ENCODE measurements around the gene OR7C1.
"Not testable (repeated sequence)": the region's sequence is repeated elsewhere in the genome, so short reads cannot be mapped to it uniquely, and the experiment has no call there.

OR7C1 gene

GRCh38 chr19:14768001-14768400 is 67.0 kb downstream of the OR7C1 start:
- DNase-seq (ENCODE audit: low read depth in 1 of 2, low spot score in 1 of 2) = no peak

DNA sequence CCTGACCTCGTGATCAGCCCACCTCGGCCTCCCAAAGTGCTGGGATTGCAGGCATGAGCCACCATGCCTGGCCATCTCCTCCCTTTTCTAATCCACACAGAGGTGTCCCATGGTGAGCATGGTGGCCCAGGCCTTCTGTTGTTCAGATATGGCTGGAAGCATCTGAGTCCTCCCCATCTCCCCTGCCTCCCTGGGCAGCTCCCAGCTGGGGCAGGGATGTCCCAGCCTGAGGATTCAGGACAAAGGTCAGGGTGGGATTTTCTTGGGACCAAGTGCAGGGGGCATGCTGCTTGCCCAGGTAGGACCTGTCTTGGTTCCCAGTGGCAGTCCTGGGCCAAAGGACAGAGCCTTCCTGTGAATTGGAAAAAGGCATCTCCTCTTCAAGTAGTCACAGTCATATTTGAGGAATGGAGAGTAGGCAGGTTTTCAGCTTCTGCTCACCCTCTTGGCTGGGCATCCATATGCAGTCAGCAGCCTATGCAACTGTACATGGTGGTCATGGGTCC is 67.5 kb downstream of the OR7C1 start:
- DNase-seq (ENCODE audit: low read depth in 1 of 2, low spot score in 1 of 2) = no peak

- not testable (repeated sequence) for DNase-seq (ENCODE audit: low read depth in 1 of 2, low spot score in 1 of 2)
Observed at GRCh38 chr19:14765841-14766240, 69.1 kb downstream of the OR7C1 start.

- DNase-seq (ENCODE audit: low read depth in 1 of 2, low spot score in 1 of 2) = not testable (repeated sequence)
Observed at GRCh38 chr19:14765403-14765802, 69.6 kb downstream of the OR7C1 start.

- no peak for DNase-seq (ENCODE audit: low read depth in 1 of 2, low spot score in 1 of 2)
Observed at GRCh38 chr19:14764401-14764800, 70.6 kb downstream of the OR7C1 start.

- DNase-seq (ENCODE audit: low read depth in 1 of 2, low spot score in 1 of 2) = no peak
Observed at GRCh38 chr19:14763497-14764145, 71.4 kb downstream of the OR7C1 start.

- DNase-seq (ENCODE audit: low read depth in 1 of 2, low spot score in 1 of 2) = no peak
Observed at GRCh38 chr19:14762111-14762510, 72.9 kb downstream of the OR7C1 start.

GRCh38 chr19:14761607-14762006 is 73.4 kb downstream of the OR7C1 start:
- no peak for DNase-seq (ENCODE audit: low read depth in 1 of 2, low spot score in 1 of 2)

DNA sequence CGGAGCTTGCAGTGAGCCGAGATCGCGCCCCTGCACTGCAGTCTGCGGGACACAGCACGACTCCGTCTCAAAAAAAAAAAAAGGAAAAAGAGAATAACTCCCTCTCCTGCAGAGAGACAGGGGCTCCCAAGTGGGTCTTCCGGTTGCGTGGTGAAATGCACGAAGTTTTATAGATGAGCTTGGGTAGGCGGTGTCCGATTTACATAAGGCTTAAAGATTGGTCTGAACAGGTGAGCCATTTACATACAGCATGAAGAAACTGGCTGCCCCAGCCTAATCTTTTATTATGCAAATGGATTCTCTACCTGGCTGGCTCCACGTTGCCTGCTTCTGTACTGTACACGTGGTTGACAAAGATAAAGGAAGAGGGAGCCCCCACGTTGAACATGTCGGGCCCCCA is 76.2 kb downstream of the OR7C1 start:
- DNase-seq (ENCODE audit: low read depth in 1 of 2, low spot score in 1 of 2) = no peak

- DNase-seq (ENCODE audit: low read depth in 1 of 2, low spot score in 1 of 2) = no peak
Observed at GRCh38 chr19:14748601-14749000, 86.4 kb downstream of the OR7C1 start.
